Measurements from ENCODE around the gene SPC25.

SPC25 gene

DNA sequence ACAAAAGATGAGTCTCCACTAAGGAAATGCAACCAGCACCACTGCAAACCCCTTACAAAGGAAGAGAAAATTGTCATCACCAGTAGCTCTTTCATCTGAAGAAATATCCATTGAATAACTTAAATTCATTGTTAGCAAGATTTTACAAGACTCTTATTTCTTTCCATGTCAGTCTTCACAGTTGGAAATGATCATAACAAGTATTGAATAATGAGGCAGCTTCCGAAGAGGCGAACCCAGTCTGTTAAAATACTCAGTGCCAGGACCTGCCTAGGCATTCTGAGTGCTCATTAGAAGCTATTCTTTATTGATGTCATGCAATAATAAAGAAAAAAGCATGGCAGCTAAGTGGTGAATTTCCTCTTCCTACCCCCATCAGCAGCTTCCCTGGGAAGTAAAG lies 54.3 kb downstream of the SPC25 start:
- no peak for DNase-seq

DNA sequence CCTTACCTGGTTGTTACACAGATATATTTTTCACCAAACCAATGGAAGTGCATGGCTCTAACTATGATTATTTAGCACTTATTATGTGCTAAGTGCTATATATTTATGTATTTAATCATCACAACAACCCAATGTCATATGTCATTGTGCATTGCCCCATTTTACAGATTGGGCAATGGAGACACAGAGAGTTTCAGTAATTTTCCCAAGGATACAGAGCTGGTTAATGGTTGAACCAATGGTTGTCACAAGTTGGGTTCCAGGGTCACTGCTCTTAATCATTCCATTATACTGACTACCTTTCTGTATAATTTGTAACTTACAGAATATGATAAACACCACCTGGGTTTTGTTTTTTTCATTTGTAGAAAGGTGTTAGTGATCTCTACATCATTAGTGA lies 58.6 kb downstream of the SPC25 start:
- DNase-seq: no peak

DNA sequence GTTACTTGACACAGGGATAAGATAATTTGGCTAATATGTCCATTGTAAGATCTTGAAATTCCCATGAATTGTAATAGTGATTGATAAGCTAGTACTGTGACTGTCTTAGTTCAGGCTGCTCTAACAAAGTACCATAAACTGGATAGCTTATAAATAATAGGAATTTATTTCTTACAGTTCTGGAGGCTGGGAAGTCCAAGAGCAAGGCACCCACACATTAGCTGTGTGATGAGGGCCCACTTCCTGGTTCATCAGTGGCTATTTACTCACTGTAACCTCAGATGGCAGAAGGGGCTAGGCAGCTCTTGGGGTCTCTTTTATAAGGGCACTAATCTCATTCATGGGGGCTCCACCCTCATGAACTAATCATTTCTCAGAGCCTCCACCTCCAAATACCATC lies 59.3 kb downstream of the SPC25 start:
- DNase-seq: no peak

DNA sequence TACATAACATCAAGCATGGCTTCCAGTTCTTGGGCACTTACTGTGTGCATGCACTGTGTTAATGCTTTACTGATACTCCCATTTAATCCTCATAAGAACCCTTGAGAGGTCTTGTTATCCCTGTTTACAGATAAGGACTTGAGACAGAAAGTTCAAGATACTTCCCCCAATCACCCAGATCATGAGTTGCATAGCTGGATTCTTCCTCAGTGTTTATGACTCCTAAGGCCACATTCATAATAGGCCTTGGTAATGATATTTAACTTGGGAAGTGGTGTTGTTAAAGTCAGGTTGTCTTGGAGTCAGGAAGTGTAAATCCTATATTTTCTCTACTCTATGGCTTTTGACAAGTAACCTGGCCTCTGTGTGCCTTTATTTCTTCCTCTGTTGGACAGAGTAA lies 65.1 kb downstream of the SPC25 start:
- no peak for DNase-seq

DNA sequence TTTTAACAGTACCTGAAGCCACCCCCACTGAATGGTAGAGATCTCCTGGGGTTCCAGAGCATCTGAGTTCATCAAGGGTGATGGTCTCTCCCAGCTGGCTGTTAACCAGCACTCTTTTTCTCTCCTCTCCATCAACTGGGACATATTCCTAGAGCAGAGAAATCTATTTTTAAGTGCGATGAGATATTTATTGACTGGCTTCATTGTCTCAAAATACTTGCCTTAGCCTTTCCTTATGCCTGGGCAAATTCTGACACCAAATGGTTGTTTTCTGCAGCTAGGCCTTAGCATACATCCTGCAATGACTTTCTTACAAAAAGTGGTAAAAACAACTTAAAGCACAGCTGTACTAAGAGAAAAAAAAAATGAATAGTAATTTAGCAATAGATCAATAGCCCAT lies 68.2 kb downstream of the SPC25 start:
- DNase-seq: no peak

DNA sequence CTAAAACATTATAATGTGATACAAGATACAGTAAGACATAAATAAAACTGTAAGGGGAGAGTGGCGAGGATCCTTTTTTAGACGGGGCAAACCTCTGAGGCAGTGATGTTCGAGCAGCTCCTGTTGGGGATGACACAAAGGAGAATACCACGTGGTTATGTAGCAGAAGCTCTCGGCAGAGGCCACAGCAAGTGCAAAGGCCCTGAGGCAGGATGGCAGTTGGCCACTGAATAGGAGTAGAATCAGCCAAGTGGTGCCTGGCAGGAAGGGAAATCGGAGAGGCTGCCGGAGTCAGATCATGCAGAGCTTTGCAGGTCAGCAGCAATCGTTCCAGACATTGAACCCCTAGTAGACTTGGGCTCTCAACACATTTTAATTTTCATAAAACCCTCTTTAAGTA lies 68.7 kb downstream of the SPC25 start:
- no peak for DNase-seq

Measured in femur (tissue), 1 donor.